Neural progenitor cell (in vitro differentiated cells): ENCODE results near the gene DNAH10.

Experiments used
- EZH2phosphoT487 ChIP-seq: fragments of 200-600 bp; sonication (generic); IDR thresholded peaks from 2 replicates; pipeline ENCODE4 v1.6.1; 2017; ENCODE audit warnings: antibody characterized with exemption
- TF ChIP-seq, protein P1 (sequence below): fragments of 200-600 bp; sonication (generic); IDR thresholded peaks from 2 replicates; pipeline ENCODE4 v1.5.1; 2017; ENCODE audit warnings: antibody characterized with exemption, mild to moderate bottlenecking

DNA sequence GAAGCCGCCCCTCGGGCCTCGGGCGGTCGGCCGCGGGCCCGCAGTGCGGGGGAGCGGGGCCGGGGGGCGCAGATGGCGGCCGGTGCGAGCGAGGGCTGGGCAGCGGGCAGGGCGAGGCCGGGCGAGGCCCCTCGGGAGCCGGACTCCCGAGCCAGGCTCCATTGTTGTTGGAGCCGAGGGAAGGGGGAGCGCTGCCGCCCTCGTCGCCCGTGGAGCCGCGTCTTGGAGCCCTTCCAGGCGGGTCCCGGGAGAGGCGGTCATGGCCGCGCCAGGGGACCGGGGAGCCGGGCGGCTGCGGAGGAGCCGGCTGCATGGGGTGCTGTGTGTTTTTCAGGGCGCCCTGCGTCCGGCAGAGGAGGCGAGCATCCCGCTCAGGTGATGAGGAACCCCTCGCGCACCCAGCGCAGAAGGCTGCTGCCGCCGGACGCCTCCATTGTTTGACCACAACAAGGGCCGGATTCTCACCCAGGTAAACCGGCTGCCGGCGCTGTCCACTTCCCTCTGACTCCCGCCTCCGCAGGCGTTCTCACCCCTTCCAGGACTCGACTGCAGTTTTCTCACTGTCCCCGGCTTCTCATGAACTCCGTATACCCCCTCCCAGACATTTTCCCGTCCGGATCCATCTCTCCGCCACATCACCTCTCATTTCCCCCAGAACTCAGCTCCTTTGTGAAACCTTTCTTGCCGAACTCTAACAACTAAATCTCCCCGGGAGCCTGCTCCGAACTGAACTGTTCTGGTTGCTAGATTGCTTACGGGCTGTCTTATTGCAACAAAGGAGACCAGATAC is 211.6 kb downstream of the DNAH10 start:
- TF ChIP-seq, protein P1, sequence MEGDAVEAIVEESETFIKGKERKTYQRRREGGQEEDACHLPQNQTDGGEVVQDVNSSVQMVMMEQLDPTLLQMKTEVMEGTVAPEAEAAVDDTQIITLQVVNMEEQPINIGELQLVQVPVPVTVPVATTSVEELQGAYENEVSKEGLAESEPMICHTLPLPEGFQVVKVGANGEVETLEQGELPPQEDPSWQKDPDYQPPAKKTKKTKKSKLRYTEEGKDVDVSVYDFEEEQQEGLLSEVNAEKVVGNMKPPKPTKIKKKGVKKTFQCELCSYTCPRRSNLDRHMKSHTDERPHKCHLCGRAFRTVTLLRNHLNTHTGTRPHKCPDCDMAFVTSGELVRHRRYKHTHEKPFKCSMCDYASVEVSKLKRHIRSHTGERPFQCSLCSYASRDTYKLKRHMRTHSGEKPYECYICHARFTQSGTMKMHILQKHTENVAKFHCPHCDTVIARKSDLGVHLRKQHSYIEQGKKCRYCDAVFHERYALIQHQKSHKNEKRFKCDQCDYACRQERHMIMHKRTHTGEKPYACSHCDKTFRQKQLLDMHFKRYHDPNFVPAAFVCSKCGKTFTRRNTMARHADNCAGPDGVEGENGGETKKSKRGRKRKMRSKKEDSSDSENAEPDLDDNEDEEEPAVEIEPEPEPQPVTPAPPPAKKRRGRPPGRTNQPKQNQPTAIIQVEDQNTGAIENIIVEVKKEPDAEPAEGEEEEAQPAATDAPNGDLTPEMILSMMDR = no peak
- TF ChIP-seq EZH2phosphoT487 = no peak
